HepG2 (cell line): ENCODE data around the gene PTPRM. TPM values are rescaled to one million over a fixed set of nuclear protein-coding genes. Genes with fewer than 3 reads are reported as not detected.

Source experiments
- ASH2L ChIP-seq: fragments of 300-600, 200-600 bp; sonication (generic); IDR thresholded peaks from 2 replicates; pipeline ENCODE4 v1.7.0; 2017; ENCODE audit warnings: low read depth, mild to moderate bottlenecking, moderate library complexity, mixed read lengths, low read length; ENCODE audit not compliant: insufficient read length
- CBX1 ChIP-seq: IDR thresholded peaks from one replicate; pipeline ENCODE4 v1.6.1; 2016; ENCODE audit warnings: antibody characterized with exemption, low read depth
- CEBPB ChIP-seq: IDR thresholded peaks from 2 replicates; pipeline ENCODE4 v1.6.1; 2011; ENCODE audit warnings: low read depth, low read length, improper control_type of control experiment, borderline replicate concordance
- CEBPG ChIP-seq: IDR thresholded peaks from 2 replicates; pipeline ENCODE4 v1.6.1; 2016
- FOXA1 ChIP-seq, 2 experiments: fragments of 450-650 bp in 1 of 2; sonication (generic) in 1 of 2; formaldehyde crosslinking in 1 of 2; IDR thresholded peaks; 2 replicates each; pipeline versions ENCODE4 v1.4.0 to v1.6.1; 2016 to 2020; ENCODE audit warnings: missing genetic modification reagents in 1 of 2
- PITX1 ChIP-seq: sonication (generic); formaldehyde crosslinking; IDR thresholded peaks from 2 replicates; pipeline ENCODE4 v1.5.1; 2020; ENCODE audit warnings: mild to moderate bottlenecking, missing genetic modification reagents
- PRDM10 ChIP-seq: sonication (generic); formaldehyde crosslinking; IDR thresholded peaks from 2 replicates; pipeline ENCODE4 v1.4.0; 2020; ENCODE audit warnings: low read depth, missing genetic modification reagents
- RORA ChIP-seq: sonication (generic); formaldehyde crosslinking; IDR thresholded peaks from 2 replicates; pipeline ENCODE4 v1.5.0; 2020; ENCODE audit warnings: mild to moderate bottlenecking, missing genetic modification reagents, moderate library complexity
- SMAD3 ChIP-seq: sonication (generic); formaldehyde crosslinking; IDR thresholded peaks from 2 replicates; pipeline ENCODE4 v1.4.0; 2020; ENCODE audit warnings: missing genetic modification reagents
- SOX13 ChIP-seq, 3 experiments: fragments of 450-650 bp in 1 of 3; sonication (generic) in 1 of 3; formaldehyde crosslinking in 1 of 3; IDR thresholded peaks in 2 of 3; conservative IDR thresholded peaks in 1 of 3; 2 replicates each; pipeline versions ENCODE4 v1.5.0 to v1.6.1; 2016 to 2020; ENCODE audit warnings: antibody characterized with exemption in 1 of 3, mild to moderate bottlenecking in 1 of 3, missing compliant biosample characterization in 1 of 3, missing genetic modification reagents in 1 of 3, moderate library complexity in 1 of 3
- TAF1 ChIP-seq: sonication (generic); formaldehyde crosslinking; IDR thresholded peaks from 2 replicates; pipeline ENCODE4 v1.4.0; 2020; ENCODE audit warnings: missing genetic modification reagents
- TCF7 ChIP-seq: sonication (generic); IDR thresholded peaks from 2 replicates; pipeline ENCODE4 v1.6.1; 2016; ENCODE audit warnings: antibody characterized with exemption, low read depth
- ZBTB20 ChIP-seq: sonication (generic); formaldehyde crosslinking; IDR thresholded peaks from 2 replicates; pipeline ENCODE4 v1.8.1; 2023; ENCODE audit warnings: missing genetic modification reagents, low read depth, mild to moderate bottlenecking, borderline replicate concordance
- ZNF343 ChIP-seq: sonication (generic); formaldehyde crosslinking; IDR thresholded peaks from 2 replicates; pipeline ENCODE4 v1.4.0; 2020; ENCODE audit warnings: mild to moderate bottlenecking, missing genetic modification reagents
- ZNF644 ChIP-seq: IDR thresholded peaks from 2 replicates; pipeline ENCODE4 v1.6.1; 2016; ENCODE audit warnings: low read depth
- polyA plus RNA-seq, 8 experiments: library from polyadenylated mRNA; depleted of rRNA in 3 of 8; stranded (reverse) in 7 of 8; unstranded in 1 of 8; fragments of >200 nt; fragmentation: Illumina TruSeq in 4 of 8; extraction: Trizol in 4 of 8; gene quantifications; 2 replicates each; pipeline versions ENCODE4 v1.2.1 to v1.2.3, GENCODE V29; 2011 to 2016; ENCODE audit warnings: low read depth in 4 of 8, missing spikeins in 1 of 8, mixed read lengths in 1 of 8; ENCODE audit not compliant: insufficient read depth in 1 of 8
- total RNA-seq, 5 experiments: library from RNA; depleted of rRNA; stranded (reverse); fragments of >200 nt; fragmentation: Illumina TruSeq; extraction: Trizol; gene quantifications; 2 replicates each; pipeline ENCODE4 v1.2.3, GENCODE V29; 2016; ENCODE audit warnings: low read depth in 1 of 5
- TF ChIP-seq, protein P1 (sequence below), 2 experiments: IDR thresholded peaks; 2 replicates each; pipeline ENCODE4 v1.6.1; 2011 to 2012; ENCODE audit warnings: low read length in 2 of 2, borderline replicate concordance in 1 of 2, low read depth in 1 of 2, mild to moderate bottlenecking in 1 of 2, moderate library complexity in 1 of 2
- TF ChIP-seq, protein P2 (sequence below): fragments of 450-650 bp; IDR thresholded peaks from 2 replicates; pipeline ENCODE4 v1.6.1; 2017; ENCODE audit warnings: mild to moderate bottlenecking

PTPRM gene
- total and polyA plus RNA-seq, 2 of the 13 experiments (the other 11 are each of a cell fraction or from before 2014, with no cell fraction given): 12.6 to 108 TPM

- TF ChIP-seq, protein P1, sequence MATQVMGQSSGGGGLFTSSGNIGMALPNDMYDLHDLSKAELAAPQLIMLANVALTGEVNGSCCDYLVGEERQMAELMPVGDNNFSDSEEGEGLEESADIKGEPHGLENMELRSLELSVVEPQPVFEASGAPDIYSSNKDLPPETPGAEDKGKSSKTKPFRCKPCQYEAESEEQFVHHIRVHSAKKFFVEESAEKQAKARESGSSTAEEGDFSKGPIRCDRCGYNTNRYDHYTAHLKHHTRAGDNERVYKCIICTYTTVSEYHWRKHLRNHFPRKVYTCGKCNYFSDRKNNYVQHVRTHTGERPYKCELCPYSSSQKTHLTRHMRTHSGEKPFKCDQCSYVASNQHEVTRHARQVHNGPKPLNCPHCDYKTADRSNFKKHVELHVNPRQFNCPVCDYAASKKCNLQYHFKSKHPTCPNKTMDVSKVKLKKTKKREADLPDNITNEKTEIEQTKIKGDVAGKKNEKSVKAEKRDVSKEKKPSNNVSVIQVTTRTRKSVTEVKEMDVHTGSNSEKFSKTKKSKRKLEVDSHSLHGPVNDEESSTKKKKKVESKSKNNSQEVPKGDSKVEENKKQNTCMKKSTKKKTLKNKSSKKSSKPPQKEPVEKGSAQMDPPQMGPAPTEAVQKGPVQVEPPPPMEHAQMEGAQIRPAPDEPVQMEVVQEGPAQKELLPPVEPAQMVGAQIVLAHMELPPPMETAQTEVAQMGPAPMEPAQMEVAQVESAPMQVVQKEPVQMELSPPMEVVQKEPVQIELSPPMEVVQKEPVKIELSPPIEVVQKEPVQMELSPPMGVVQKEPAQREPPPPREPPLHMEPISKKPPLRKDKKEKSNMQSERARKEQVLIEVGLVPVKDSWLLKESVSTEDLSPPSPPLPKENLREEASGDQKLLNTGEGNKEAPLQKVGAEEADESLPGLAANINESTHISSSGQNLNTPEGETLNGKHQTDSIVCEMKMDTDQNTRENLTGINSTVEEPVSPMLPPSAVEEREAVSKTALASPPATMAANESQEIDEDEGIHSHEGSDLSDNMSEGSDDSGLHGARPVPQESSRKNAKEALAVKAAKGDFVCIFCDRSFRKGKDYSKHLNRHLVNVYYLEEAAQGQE (IDR thresholded peaks at IDR 0.05; ENCODE audit: borderline replicate concordance in 1 of 2, low read depth in 1 of 2, low read length in 2 of 2): no peak
- TF ChIP-seq TCF7 (peak; percentile 11; the same call in 1 of the 2 replicates), CBX1 (no peak), SOX13 (IDR thresholded peaks at IDR 0.05) (no peak), SOX13 (CRISPR knock-in tag; conservative IDR thresholded peaks at IDR 0.05 in 1 of 2, IDR thresholded peaks at IDR 0.05 in 1 of 2) (peak in 1 of 2 experiments; percentile 46; a peak in 1 of 4 replicates), SMAD3 (CRISPR knock-in tag) (no peak), CEBPG (CRISPR knock-in tag) (peak; percentile 35; the same call in 1 of the 2 replicates), TAF1 (no peak), PITX1 (CRISPR knock-in tag) (peak; percentile 97), CEBPB (0 out of 2 replicates have a peak, but pooled peaks have one; percentile 13), ASH2L (peak; percentile 22), FOXA1 (IDR thresholded peaks at IDR 0.05) (no peak), FOXA1 (CRISPR knock-in tag; IDR thresholded peaks at IDR 0.05) (peak; percentile 35), ZNF343 (CRISPR knock-in tag) (no peak), ZNF644 (peak; percentile 50; the same call in 1 of the 2 replicates), PRDM10 (no peak), RORA (no peak), ZBTB20 (CRISPR knock-in tag) (no peak)
- TF ChIP-seq, protein P2, sequence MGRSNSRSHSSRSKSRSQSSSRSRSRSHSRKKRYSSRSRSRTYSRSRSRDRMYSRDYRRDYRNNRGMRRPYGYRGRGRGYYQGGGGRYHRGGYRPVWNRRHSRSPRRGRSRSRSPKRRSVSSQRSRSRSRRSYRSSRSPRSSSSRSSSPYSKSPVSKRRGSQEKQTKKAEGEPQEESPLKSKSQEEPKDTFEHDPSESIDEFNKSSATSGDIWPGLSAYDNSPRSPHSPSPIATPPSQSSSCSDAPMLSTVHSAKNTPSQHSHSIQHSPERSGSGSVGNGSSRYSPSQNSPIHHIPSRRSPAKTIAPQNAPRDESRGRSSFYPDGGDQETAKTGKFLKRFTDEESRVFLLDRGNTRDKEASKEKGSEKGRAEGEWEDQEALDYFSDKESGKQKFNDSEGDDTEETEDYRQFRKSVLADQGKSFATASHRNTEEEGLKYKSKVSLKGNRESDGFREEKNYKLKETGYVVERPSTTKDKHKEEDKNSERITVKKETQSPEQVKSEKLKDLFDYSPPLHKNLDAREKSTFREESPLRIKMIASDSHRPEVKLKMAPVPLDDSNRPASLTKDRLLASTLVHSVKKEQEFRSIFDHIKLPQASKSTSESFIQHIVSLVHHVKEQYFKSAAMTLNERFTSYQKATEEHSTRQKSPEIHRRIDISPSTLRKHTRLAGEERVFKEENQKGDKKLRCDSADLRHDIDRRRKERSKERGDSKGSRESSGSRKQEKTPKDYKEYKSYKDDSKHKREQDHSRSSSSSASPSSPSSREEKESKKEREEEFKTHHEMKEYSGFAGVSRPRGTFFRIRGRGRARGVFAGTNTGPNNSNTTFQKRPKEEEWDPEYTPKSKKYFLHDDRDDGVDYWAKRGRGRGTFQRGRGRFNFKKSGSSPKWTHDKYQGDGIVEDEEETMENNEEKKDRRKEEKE: no peak
Measured at GRCh38 chr18:7749510-7749981, 182.4 kb downstream of the PTPRM start (continued).
